GM15510 (cell line): Measurements from ENCODE around the gene DSCAM.

ENCODE experiments used
- POLR2A ChIP-seq: IDR thresholded peaks from 3 replicates; pipeline ENCODE4 v1.6.1; 2011; ENCODE audit warnings: borderline replicate concordance; ENCODE audit not compliant: insufficient read length; ENCODE audit errors: extremely low read depth

DSCAM gene

DNA sequence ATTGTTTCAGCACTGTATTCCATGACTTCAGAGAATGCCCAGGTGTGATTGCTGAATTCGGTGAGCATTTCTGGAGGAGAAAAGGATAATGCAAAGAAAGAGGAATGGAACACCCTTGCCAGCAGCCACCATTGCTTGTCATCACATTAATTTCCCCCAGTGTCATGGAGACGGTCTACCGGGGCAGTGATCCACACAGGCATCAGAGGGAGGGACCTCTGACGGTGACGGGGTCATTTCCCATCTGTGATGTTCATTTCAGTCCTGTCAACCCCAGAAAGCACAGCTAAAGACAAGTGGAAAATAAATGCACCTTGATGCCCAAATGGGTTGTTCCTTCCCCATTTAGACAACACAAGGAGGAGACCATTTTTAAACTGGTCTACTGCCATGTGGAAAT is 603.3 kb downstream of the DSCAM start:
- TF ChIP-seq POLR2A: no peak

GRCh38 chr21:40242586-40243265 is 604.2 kb downstream of the DSCAM start:
- no peak for TF ChIP-seq POLR2A

- TF ChIP-seq POLR2A: no peak
Measured at GRCh38 chr21:40235528-40235927, 611.4 kb downstream of the DSCAM start.

DNA sequence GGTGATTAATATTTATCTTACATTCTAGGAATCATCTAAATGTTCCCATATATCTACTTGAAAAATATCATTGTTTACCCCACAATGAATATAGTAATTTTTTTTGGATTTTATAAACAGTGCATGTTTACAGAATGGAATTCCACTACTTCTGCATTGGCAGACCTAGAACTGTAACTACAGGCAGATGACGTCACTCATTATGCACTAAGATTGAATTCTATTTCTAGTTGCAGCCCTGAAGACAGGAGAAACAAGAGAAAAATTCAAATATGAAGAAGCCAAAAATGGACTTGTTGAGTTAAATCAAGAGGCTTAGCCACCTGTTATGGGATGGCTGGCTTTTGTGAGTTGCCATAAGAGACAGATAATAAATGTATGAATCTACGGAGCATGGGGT is 615.0 kb downstream of the DSCAM start:
- TF ChIP-seq POLR2A: no peak

DNA sequence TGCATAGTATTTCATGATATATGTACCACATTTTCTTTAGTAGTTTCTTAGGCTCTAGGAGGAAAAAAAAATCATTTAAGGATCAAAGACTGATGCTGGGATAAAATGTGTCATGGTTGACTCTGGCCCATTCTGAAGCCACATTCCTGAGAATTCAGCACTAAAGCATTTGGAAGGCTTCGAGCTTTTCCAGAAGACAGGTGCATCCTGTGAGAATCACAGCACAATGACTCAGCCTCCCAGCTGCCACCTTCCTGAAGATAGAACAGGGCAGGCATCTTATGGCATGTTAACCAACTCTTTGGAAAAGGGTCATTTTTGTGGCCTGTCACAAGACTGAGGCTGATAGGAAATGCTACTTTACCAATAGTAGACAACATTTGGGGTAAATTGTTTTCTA is 619.9 kb downstream of the DSCAM start:
- TF ChIP-seq POLR2A: no peak

DNA sequence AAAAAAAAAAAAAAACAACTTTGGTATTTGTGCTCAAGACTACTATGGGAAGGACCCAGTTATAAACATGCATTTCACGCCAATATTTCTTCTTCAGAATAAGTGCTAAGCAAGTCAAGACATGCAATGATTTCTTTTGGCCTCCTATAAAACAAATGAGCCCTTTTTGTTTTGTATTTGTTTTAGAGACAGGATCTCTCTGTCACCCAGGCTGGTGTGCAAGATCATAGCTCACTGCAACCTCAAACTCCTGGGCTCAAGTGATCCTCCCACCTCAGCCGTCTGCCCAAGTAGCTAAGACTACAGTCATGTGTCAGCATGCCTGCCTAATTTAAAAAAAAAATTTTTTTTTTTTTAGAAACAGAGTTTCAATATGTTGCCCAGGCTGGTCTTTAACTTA is 631.0 kb downstream of the DSCAM start:
- TF ChIP-seq POLR2A: no peak

DNA sequence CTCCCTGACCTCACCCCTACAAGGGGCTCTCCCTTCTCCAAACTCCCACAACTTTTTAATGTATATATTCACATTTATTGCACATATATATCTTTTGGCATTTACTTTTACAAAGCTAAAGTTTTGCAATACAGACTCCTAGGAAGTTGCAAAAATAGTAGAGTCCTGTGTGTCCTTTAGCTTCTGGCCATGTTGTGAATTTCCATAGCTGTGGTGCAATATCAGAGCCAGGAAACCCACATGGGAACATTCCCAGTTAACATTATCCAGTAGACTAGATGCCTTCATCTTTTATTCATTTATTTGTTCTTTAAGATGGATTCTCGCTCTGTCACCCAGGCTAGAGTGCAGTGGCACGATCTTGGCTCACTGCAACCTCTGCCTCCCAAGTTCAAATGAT is 636.7 kb downstream of the DSCAM start:
- no peak for TF ChIP-seq POLR2A

GRCh38 chr21:40208948-40209345 is 638.0 kb downstream of the DSCAM start:
- TF ChIP-seq POLR2A: no peak

DNA sequence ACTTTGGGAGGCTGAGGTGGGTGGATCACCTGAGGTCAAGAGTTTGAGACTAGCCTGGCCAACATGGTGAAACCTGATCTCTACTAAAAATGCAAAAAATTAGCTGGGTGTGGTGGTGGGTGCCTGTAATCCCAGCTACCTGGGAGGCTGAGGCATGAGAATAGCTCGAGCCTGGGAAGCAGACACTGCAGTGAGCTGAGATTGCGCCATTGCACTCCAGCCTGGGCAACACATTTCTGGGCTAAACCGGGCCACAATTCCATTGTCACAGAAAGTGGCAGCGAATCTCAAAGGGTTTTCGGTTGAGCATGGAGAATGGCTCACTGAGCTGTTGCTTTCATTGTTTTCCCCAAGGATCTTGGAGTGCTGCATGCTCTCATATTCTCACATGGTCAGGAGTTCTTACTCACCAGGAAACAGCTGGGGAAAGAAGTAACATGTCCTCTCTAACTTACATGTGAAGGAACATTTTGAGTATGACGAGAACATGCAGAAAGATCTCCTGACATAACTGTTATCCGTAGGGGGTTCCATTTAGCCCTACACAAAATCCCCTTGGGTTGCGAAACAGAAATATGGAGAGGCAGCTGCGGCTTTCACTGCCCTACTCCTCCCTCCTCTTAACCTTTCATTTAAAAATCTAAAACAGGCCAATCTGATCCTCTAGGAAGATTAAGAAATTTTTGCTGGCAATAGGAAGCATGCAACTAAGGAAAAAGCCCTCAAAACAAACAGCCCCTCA is 638.6 kb downstream of the DSCAM start:
- no peak for TF ChIP-seq POLR2A

GRCh38 chr21:40200946-40201345 is 646.0 kb downstream of the DSCAM start:
- TF ChIP-seq POLR2A: no peak

DNA sequence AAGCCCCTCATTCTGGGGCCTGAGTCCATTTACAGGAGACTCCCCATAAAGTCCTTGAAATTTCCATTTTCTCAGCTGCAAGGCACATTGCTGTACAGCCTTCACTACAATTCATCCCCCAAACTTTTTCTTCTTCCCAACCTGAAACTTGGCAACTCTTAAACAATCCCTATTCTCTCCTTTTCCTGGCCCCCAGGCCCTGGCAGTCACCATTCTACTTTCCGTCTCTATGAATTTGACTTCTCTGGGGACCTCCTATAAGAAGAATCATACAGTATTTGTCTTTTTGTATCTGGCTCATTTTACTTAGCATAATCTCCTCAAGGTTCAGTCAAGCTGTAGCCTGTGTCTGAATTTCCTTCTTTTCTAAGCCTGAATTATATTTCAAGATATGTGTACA is 646.8 kb downstream of the DSCAM start:
- no peak for TF ChIP-seq POLR2A

DNA sequence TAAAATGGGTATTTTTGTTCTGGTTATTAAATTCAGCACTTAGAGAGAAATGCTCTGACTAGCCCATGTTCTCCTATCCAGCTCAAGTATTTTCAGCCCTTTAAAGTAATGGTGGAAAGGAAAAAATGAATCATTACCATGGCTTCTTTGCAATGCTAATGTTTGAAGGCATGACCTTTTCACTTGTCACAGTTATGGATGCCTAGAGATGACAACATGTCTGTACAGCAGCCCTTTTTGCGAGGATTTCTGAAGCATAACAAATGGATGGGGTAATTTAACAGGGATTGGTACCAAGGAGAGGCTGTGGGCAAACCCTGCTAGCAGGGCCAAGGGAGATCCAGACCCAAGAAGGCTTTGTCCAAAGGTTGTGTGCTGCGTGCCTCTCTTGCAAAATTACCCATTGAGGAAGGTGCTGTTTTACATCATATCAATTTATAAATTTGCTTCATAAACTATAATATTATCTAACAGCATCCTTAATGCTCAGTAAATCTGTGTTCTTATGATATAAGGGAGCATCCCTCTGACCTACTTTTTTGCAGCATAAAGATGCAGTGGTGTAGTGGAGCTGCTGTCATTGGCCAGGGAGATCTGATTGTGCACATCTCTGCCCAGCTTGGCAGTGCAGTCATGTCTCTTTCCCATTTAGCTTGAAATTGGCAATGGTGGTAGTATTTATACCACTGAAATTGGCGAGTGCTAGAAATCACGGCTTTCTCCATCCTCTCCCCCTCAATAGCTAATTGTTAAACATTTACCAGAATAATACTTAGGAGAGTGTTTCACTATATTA is 652.6 kb downstream of the DSCAM start:
- no peak for TF ChIP-seq POLR2A

DNA sequence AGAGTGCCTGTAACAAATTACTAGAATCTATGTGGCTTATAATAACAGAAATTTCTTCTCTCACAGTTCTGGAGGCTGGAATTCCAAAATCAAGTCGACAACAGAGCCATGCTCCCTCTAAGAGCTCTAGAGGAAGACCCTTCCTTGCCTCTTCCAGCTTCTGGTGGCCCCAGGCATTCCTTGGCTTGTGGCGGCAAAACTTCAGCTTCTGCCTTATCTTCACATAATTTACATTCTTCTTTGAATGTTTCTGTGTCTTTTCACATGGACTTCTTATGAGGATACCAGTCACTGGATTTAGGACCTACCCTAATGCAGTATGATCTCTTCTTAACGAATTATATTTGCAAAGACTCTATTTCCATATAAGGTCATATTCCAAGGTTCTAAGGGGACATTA is 655.3 kb downstream of the DSCAM start:
- TF ChIP-seq POLR2A: no peak

- TF ChIP-seq POLR2A: no peak
Measured at GRCh38 chr21:40191196-40191595, 655.8 kb downstream of the DSCAM start.

DNA sequence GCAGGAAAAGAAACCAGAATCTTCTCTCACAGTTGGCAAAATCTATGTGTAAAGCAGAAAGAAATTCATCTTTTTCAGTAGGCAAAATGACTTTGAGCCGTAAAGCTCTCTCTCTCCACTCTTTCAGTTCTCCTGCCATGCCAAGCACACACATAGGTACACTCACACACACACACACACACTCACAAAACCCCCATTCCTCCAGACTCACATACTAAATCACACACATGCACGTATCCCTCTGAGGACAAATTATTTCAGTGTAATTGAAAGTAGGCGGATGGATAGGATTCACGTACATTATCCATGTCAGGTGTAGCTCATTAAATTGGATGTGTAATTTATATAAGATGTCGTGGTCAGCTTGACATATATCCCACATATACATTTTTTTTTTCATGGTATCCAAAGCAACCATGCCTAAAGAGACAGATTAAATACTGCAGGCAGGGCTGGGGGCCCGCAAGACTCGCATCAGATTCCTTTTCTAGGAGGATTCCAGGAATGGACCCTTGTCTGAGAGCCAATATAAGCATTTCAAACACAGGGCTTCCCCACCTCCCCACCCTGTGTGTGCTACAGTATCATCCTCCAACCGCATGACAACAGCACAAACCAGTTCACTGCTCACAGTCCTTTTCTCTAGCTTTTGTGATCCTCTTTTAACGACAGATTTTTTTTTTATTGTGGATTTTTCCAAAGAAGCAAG is 658.9 kb downstream of the DSCAM start:
- no peak for TF ChIP-seq POLR2A
